Activated CD8-positive, alpha-beta memory T cell treated with anti-CD3 and anti-CD28 coated beads, Interleukin-2, amount 50 U/mL, for 48 hours (primary cell): ENCODE data around the gene USP9X.
"Not testable (repeated sequence)": the region's sequence is repeated elsewhere in the genome, so short reads cannot be mapped to it uniquely, and the experiment has no call there.

Experiments
- DNase-seq: peaks from one replicate; pipeline ENCODE4 v3.0.0-alpha.2; 2020

Gene USP9X

GRCh38 chrX:41127477-41128192 is 42.4 kb downstream of the USP9X start:
- no peak for DNase-seq

- DNase-seq = no peak
Measured at GRCh38 chrX:41128955-41129354, 43.7 kb downstream of the USP9X start.

GRCh38 chrX:41131766-41132165 is 46.5 kb downstream of the USP9X start:
- no peak for DNase-seq

- no peak for DNase-seq
Measured at GRCh38 chrX:41133551-41133950, 48.3 kb downstream of the USP9X start.

- no peak for DNase-seq
Measured at GRCh38 chrX:41137589-41137988, 52.3 kb downstream of the USP9X start.

- DNase-seq = no peak
Measured at GRCh38 chrX:41142130-41142910, 57.1 kb downstream of the USP9X start.

- no peak for DNase-seq
Measured at GRCh38 chrX:41144873-41145272, 59.6 kb downstream of the USP9X start.

- no peak for DNase-seq
Measured at GRCh38 chrX:41145920-41146608, 60.8 kb downstream of the USP9X start.

GRCh38 chrX:41148553-41148952 is 63.3 kb downstream of the USP9X start:
- DNase-seq = no peak

- no peak for DNase-seq
Measured at GRCh38 chrX:41150043-41150442, 64.8 kb downstream of the USP9X start.

GRCh38 chrX:41151726-41152125 is 66.5 kb downstream of the USP9X start:
- not testable (repeated sequence) for DNase-seq

- no peak for DNase-seq
Measured at GRCh38 chrX:41152221-41152620, 67.0 kb downstream of the USP9X start.

GRCh38 chrX:41153448-41153847 is 68.2 kb downstream of the USP9X start:
- DNase-seq = no peak

GRCh38 chrX:41153957-41154356 is 68.7 kb downstream of the USP9X start:
- DNase-seq = no peak

- DNase-seq = no peak
Measured at GRCh38 chrX:41164449-41164848, 79.2 kb downstream of the USP9X start.

GRCh38 chrX:41167888-41168287 is 82.6 kb downstream of the USP9X start:
- no peak for DNase-seq

GRCh38 chrX:41176263-41176662 is 91.0 kb downstream of the USP9X start:
- no peak for DNase-seq

- DNase-seq = no peak
Measured at GRCh38 chrX:41177297-41177696, 92.1 kb downstream of the USP9X start.

- no peak for DNase-seq
Measured at GRCh38 chrX:41178201-41178600, 93.0 kb downstream of the USP9X start.

GRCh38 chrX:41180194-41180908 is 95.1 kb downstream of the USP9X start:
- peak; percentile 51 for DNase-seq

GRCh38 chrX:41184312-41184711 is 99.1 kb downstream of the USP9X start:
- no peak for DNase-seq

GRCh38 chrX:41186946-41187345 is 101.7 kb downstream of the USP9X start:
- not testable (repeated sequence) for DNase-seq

- no peak for DNase-seq
Measured at GRCh38 chrX:41189156-41189555, 103.9 kb downstream of the USP9X start.
